ENCODE data around the gene NADK2. TPM values are rescaled to one million over a fixed set of nuclear protein-coding genes. Genes with fewer than 3 reads are reported as not detected.
A peak's percentile ranks its signal among the peaks of the same experiment; 100 is the strongest.

Gene NADK2
- total RNA-seq, 1 donor from 2014 or later: 68.2 TPM

DNA sequence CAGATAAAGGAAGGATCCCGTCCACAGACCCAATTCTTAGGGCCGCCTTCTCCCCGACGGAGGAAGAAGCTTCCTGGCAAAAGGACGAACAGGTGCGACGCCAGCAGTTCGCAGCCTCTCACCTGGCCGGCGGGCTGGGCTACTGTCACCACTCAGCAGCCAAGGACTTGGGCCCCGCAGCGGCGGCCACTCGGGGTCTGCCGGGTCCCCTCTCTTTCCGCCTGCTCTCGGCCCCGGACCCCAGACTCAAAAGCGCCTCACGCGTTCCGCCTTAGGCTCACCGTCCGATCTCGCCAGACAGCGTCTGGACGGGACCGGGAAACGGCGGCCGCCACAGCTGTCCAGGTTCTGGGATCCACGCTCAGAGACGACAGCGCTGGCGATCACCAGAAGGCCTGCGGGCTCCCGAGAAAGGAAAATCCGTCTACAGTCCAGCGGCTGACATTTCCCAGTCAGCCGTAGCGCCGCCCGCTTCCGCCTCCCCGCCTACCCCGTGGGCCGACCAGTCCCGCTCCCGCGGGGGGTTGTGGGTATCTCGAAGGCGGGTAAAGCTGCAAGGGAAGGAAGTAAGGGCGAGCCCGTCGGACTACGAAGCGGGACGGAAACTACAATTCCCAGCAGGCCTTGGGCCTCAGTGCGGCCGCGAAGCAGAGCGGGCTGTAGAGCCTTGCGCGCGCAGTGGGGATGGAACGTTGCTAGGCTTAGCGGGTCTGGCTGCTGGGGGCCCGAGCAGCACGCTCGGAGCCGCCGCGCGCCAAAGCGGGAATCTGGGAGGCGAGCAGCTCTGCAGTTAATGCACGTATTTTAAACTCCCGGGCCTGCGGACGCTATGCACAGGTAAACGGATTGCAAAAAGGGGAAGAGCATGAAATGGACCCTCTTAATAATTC, 90.0 kb downstream of the NADK2 start, which contains the start of the genes LMBRD2 and SKP2:
Gene LMBRD2, minus strand, starts transcription at position 454 of the 890 bp plus-strand sequence. CDS start 8,538 bp downstream, outside the sequence.
Gene SKP2, plus strand, starts transcription at position 678 of the 890 bp plus-strand sequence. Its CDS starts 152 bp downstream, at position 830.
- H3K4me2 ChIP-seq: peak within 1 kb of the TSS; percentile 92
- H3K36me3 ChIP-seq: peaks cover 9% of the 10 kb centered on the region
- Mint-ChIP-seq H3K9me3 (no peaks in the 10 kb centered on the region), H3K4me3 (peak within 1 kb of the TSS; percentile 95), H3K36me3 (peaks cover 20% of the 10 kb centered on the region), H3K27me3 (ENCODE audit: insufficient read depth, low read depth) (peaks cover 4% of the 10 kb centered on the region), H3K27ac (peak within 1 kb of the TSS; percentile 97), H3K4me1 (peaks cover 34% of the 10 kb centered on the region)
- H3K9ac ChIP-seq: peak within 1 kb of the TSS; percentile 73
- H4K20me1 ChIP-seq (ENCODE audit: low read depth): peaks cover 3% of the 10 kb centered on the region
- peak within 1 kb of the TSS; percentile 67 for H3K27ac ChIP-seq
- H3F3A ChIP-seq (ENCODE audit: low read depth): peaks cover 7% of the 10 kb centered on the region
- peaks cover 17% of the 10 kb centered on the region for H3K4me1 ChIP-seq
- DNase-seq (ENCODE audit: low spot score): peak; percentile 99
- H3K9me3 ChIP-seq (ENCODE audit: low read depth): no peaks in the 10 kb centered on the region
- TF ChIP-seq EZH2phosphoT487 (IDR thresholded peaks at IDR 0.05): no peak
- no peak for TF ChIP-seq EZH2 (IDR thresholded peaks at IDR 0.05)
- TF ChIP-seq, protein P1, sequence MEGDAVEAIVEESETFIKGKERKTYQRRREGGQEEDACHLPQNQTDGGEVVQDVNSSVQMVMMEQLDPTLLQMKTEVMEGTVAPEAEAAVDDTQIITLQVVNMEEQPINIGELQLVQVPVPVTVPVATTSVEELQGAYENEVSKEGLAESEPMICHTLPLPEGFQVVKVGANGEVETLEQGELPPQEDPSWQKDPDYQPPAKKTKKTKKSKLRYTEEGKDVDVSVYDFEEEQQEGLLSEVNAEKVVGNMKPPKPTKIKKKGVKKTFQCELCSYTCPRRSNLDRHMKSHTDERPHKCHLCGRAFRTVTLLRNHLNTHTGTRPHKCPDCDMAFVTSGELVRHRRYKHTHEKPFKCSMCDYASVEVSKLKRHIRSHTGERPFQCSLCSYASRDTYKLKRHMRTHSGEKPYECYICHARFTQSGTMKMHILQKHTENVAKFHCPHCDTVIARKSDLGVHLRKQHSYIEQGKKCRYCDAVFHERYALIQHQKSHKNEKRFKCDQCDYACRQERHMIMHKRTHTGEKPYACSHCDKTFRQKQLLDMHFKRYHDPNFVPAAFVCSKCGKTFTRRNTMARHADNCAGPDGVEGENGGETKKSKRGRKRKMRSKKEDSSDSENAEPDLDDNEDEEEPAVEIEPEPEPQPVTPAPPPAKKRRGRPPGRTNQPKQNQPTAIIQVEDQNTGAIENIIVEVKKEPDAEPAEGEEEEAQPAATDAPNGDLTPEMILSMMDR (IDR thresholded peaks at IDR 0.05): no peak
- no peaks in the 10 kb centered on the region for H3K27me3 ChIP-seq
- peaks cover 57% of the 10 kb centered on the region for H3K79me2 ChIP-seq (ENCODE audit: low read depth)
- H3K4me3 ChIP-seq: peak within 1 kb of the TSS; percentile 78
- H2AFZ ChIP-seq (replicated peaks): peak within 1 kb of the TSS; percentile 82

DNA sequence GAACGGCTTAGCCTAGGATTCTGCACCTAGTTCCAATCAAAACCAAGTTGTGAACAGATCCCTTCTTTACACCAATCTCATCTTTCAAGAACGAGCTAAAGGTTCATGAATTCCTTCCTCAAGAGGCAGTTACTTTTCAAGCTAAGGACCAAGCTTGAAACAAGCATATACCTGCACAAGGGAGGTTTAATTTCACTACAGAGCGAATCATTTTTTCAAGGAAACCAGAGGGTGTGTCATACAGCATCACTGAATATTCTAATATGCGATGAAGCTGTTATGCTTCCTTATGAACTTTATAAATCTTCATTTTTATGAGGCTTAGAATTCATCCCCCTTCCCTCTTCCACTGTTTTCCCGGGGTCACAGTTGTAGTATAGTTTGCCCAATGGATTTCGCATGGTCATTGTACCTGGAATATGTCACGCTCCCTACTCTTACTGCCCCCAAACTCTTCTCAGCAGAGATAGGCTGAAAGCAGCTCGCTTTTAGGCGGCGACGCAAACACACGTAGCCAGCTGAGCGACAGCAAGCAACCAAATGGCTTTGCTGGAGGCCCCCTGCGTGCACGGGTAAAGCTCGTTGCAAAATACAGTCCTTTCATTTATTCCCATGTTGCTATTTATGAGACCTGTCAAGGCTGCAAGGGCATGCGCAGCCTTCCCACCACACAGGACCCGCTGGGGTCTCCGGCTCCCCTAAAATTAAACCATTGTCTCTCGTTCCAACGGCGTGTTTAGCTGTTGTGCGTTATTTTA, 90.9 kb downstream of the NADK2 start:
- H3K79me2 ChIP-seq (ENCODE audit: low read depth): peaks cover 48% of the 10 kb centered on the region
- peak overlapping the region; percentile 71 for H2AFZ ChIP-seq (replicated peaks)
- H3K27me3 ChIP-seq: no peaks in the 10 kb centered on the region
- H3K4me2 ChIP-seq: peak overlapping the region; percentile 82
- peaks cover 17% of the 10 kb centered on the region for H3K4me1 ChIP-seq
- H3K4me1 Mint-ChIP-seq: peaks cover 29% of the 10 kb centered on the region
- DNase-seq (ENCODE audit: low spot score): peak; percentile 75
- peaks cover 13% of the 10 kb centered on the region for H3K36me3 Mint-ChIP-seq
- no peaks in the 10 kb centered on the region for H3K9me3 ChIP-seq (ENCODE audit: low read depth)
- H4K20me1 ChIP-seq (ENCODE audit: low read depth): peaks cover 3% of the 10 kb centered on the region
- H3K36me3 ChIP-seq: peaks cover 9% of the 10 kb centered on the region
- H3K9me3 Mint-ChIP-seq: no peaks in the 10 kb centered on the region
- peaks cover 7% of the 10 kb centered on the region for H3F3A ChIP-seq (ENCODE audit: low read depth)
- H3K27ac ChIP-seq: no peak overlapping the region
- H3K27ac Mint-ChIP-seq: peak overlapping the region; percentile 76
- peak overlapping the region; percentile 78 for H3K4me3 ChIP-seq
- peak overlapping the region; percentile 95 for H3K4me3 Mint-ChIP-seq
- peaks cover 4% of the 10 kb centered on the region for H3K27me3 Mint-ChIP-seq (ENCODE audit: insufficient read depth, low read depth)
- TF ChIP-seq EZH2 (IDR thresholded peaks at IDR 0.05) (no peak), EZH2phosphoT487 (IDR thresholded peaks at IDR 0.05) (no peak)
- TF ChIP-seq, protein P1 (IDR thresholded peaks at IDR 0.05): no peak
- peak overlapping the region; percentile 60 for H3K9ac ChIP-seq

DNA sequence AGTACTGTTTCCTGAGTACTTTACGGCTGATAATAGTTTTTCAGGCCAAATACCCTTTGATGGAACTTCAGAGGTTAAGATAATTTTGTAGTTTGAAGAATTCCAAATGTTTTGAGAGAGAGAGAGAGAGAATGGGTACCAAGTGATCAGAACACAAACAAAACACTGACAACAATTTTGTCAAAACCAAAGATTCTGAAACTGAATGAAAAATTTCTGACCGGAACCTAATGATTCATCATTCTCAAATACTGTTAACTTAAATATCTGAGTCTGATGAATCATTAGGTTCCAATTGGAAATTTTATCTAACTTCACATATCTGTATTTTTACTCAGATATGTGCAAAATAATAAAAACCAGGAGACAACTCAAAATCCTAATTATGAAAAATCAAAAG, 94.0 kb downstream of the NADK2 start:
- H3K9ac ChIP-seq: no peak overlapping the region
- H3K27ac ChIP-seq: no peak overlapping the region
- H4K20me1 ChIP-seq (ENCODE audit: low read depth): no peaks in the 10 kb centered on the region
- no peak overlapping the region for H3K4me2 ChIP-seq
- peaks cover 2% of the 10 kb centered on the region for H3K27me3 Mint-ChIP-seq (ENCODE audit: insufficient read depth, low read depth)
- H3K36me3 Mint-ChIP-seq: no peaks in the 10 kb centered on the region
- H3K79me2 ChIP-seq (ENCODE audit: low read depth): peaks cover 17% of the 10 kb centered on the region
- peaks cover 7% of the 10 kb centered on the region for H3F3A ChIP-seq (ENCODE audit: low read depth)
- H3K27me3 ChIP-seq: no peaks in the 10 kb centered on the region
- no peaks in the 10 kb centered on the region for H3K9me3 ChIP-seq (ENCODE audit: low read depth)
- no peak overlapping the region for H3K4me3 Mint-ChIP-seq
- H3K36me3 ChIP-seq: no peaks in the 10 kb centered on the region
- H3K27ac Mint-ChIP-seq: no peak overlapping the region
- no peak overlapping the region for H2AFZ ChIP-seq (replicated peaks)
- H3K4me1 ChIP-seq: peaks cover 5% of the 10 kb centered on the region
- no peaks in the 10 kb centered on the region for H3K9me3 Mint-ChIP-seq
- no peak for TF ChIP-seq EZH2 (IDR thresholded peaks at IDR 0.05)
- TF ChIP-seq, protein P1 (IDR thresholded peaks at IDR 0.05): no peak
- no peak for TF ChIP-seq EZH2phosphoT487 (IDR thresholded peaks at IDR 0.05)
- no peak overlapping the region for H3K4me3 ChIP-seq
- H3K4me1 Mint-ChIP-seq: peaks cover 14% of the 10 kb centered on the region
- no peak for DNase-seq (ENCODE audit: low spot score)

Measured in neural progenitor cell (in vitro differentiated cells).